Amygdala (tissue), 56 donors: Measurements from ENCODE around the gene PLEK.
"Not testable (repeated sequence)": the region's sequence is repeated elsewhere in the genome, so short reads cannot be mapped to it uniquely, and the experiment has no call there.

Experiments
- DNase-seq, 56 donors: peaks; one replicate each; lab custom pipeline; 2025; lab: John Stamatoyannopoulos, UW

PLEK gene

DNA sequence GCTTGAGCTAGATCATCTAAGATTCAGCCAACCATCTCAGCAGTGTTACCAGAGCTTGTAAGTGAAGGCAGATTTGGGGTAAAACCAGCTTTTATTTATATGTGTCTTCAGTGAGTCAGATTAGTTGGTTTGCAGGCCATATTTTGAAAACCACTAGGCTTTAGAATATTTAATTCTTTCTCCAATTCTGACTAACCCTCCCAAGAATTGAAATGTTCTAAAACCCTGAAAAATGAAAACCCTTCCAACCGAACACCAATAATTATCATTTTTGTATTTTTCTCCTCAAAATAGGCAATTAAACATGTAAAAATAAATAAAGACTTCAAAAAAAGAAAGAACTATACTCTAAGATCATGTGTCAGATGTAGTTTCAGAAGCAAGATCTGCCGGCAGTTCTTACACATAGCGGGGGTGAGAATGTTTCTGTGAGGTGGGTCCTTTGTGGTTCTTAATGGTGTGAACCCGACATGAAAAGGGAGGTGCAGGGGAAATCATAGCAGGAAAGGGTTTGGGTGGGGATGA is 14.2 kb downstream of the PLEK start:
- no peak for DNase-seq

DNA sequence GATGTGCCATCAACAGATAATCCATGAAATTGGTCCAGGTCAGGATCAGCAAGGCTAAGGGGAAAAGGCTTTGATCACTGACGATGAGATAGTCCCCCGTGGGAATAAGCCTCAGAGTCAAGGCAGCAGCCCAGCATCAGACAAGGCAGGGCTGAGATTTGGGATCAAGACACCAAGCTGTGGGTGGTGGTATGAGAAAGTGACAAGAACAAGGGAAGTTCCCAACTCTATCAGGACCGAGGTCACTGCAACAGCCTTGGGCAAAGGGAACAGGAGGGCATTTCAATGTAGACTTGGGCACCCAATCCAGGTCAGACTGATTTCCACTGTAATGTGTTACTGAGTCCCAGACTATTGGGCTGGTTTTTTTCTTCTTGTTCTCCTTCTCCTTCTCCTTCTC is 18.7 kb downstream of the PLEK start:
- DNase-seq: no peak

DNA sequence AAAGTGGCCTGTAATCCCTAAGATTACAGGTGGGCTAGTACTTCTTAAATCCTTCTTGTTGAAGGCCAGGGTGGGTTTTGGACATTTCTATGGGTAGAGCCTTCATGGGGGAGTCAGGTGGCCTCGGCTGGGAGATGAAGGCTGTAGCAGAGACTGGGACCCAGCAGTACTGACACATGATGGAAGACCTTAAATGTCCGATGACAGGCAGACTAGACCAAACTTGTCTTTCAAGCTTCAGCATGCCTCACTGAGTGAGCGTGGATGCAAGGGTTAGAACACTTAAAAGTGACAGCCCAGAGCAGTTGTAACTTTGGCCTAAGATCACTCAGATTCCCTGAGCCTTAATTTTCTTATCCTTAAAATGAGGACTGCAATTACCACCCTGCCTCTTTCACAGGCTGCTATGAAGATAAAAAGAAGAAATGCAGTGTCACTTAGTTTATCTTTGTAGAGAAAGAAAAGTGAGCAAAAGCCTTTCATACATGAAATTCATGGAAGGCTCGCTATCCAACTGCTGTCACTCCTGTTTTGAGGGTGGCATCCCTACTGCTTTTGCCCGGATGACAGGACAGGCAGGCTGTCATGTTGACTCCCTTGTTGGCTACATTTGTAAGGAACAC is 19.5 kb downstream of the PLEK start:
- no peak for DNase-seq

DNA sequence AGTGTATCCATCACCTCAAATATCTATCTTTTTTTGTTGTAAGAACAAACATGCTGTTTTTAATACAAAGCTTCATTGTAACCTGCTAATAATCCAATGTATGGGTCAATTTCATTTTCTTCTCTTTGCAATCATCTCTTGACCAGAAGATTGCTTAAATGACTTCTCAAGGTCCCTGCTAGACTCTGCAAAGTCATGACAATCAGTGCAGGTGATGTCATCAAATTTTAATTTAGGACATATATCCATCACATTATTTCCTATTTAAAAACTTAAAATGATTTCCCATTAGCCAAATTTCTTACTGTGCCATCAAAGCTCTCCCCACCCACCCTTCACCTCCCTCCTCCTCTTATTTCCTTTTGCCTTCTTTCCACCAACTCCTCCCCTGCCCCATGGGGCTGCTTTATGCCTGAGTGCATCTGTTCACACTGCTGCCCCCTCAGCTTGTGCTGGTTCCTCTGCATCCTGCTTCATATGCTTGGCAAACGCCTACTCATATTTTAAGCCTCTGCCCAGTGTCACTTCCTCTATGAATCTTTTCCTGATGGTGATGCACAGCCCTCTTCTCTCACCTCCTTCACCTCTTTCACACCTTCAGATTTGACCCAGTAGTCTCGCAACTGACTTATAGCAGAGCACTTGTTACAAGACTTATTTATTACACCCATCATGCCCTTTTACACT is 20.3 kb downstream of the PLEK start:
- peak in 16 of 56 donors; percentile 1 to 51 (median 14) for DNase-seq

DNA sequence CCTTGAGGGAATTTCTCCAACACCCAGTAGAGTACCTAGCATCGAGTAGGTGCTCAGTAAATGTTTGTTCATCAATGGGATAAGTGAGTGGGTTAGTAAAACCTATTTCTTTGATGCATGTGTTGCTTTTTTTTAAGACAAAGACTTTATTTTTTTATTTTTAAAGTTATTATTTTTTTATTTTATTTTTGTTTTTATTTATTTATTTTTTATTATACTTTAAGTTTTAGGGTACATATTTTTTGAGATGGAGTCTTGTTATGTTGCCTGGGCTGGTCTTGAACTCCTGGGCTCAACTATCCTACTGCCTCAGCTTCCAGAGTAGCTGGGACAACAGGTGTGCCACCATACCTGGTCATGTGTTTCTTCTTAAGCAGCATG is 20.8 kb downstream of the PLEK start:
- DNase-seq: no peak

DNA sequence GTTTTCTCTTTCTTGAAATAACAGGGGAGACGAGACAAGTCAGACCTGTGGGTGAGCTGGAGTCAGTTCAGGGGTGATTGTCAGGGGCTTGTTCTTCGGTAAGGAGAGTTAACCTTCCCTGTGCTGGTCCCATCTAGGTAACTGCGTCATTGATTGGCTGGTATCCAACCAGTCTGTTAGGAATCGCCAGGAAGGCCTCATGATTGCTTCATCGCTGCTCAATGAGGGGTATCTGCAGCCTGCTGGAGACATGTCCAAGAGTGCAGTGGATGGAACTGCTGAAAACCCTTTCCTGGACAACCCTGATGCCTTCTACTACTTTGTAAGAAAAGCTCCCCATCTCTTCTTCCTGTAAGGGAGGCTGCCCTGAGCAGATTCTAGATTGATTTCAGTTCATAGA is 21.3 kb downstream of the PLEK start:
- DNase-seq: no peak

DNA sequence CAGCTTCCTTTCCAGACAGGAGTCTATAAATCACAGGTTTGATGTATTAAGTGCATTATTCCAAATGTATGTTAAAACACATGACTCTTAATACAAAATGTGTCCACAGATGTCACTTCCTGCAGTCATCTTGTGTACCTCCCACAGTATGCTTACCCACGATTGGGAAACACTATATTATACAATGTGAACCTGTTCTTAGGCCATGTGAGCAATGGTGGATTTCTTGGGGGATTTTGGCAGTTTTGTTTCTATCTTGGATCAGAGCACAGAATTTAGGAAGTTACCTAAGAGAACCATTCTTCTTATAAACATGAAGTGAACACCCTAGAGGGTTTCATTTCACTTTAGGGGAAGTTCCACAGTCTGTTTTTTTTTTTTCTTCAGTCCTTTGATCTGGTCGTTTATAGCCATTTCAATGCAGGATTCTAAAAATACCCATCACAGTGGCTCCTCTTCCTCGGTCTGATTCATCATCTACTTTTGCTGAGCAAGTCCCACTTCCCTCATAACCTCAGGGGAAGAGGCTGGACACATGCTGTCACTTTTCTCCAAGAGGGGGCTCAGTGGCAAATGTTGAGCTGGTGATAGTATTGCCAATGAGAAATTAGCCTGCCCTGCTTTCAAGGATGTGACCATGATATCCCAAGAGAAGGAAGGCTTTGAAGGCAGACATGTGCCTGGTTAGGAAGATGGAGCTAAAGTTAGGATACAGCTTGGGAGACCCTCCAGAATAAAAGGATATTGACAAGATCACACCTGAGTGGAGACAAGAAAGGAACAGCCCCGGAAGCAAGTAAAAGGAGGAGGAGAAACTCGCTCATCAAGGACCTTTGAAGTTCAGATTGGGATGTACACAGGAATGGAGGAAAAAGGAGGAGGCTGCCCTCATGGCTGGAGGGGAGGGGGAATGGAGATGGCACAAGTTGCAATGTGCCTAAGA is 22.6 kb downstream of the PLEK start:
- no peak for DNase-seq

DNA sequence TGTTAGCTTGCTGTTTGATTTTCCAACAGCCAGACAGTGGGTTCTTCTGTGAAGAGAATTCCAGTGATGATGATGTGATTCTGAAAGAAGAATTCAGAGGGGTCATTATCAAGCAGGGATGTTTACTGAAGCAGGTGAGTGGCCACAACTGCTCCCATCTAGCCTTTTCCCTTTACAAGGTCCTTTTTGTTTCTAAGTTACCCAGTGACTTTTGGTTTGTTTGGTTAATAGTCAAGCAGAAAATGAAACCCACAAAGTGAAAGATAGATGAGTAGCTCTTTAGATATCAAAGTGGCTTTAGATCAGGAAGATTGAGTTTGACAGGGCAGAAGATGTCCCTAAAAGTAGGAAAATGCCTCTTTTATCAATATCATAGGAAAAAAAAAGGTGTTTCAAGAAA is 23.3 kb downstream of the PLEK start:
- DNase-seq: no peak

DNA sequence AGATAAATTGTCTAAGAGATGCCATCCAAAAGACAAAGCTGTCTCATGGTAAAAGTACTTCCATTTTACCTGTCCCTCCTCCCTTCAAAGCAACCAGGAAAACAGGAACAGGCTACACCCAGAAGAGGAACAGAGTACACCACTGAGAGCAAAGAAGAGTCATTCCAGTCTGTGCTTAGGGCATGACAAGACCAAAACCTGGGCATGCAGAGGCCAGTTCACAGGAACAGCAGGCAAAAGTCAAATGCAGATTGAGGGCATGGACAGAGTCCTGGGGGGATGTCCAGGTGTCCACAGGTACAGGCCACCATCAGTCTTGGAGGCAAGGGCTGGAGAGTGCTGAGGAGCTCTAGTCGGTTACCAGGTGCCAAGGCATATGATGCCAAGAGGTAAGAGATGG is 23.7 kb downstream of the PLEK start:
- DNase-seq: no peak

DNA sequence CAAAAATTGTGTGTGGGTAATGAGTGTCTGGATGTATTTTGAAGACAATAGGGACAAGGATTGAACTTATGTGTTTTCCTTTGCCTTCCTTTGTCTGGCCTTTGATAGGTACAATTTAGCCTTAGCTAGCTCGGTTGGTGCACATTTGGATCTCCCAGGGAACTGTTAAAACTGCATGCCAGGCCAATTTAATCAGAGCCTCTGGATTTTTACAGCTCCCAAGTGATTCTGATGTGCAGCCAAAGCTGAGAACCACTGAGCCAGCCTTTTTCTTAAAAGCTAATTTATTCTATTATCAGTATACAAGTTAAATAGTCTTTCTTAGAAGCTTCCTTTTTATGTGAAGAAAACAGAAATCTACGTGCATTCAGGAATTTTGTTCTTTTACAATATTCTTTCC is 25.0 kb downstream of the PLEK start:
- peak in 6 of 56 donors; percentile 5 to 25 (median 8) for DNase-seq

DNA sequence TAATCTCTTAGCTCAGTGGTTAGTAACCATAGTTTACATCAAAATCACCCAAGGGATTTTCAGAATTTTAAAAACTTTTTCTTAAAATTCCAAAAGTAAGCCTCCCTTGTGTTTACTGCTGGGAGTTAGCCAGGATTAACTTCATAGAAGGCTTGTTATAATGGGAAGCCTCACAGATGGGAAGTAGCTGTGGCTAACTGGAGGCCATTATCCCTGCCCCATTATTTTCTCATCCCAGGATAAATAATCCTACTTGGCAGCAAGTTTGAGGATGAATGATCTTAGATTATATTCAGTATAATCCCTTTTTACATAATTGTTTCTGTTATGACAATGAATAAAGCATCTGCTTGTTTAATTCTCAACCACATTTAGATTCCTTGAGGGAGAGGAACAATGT is 25.5 kb downstream of the PLEK start:
- DNase-seq: no peak

DNA sequence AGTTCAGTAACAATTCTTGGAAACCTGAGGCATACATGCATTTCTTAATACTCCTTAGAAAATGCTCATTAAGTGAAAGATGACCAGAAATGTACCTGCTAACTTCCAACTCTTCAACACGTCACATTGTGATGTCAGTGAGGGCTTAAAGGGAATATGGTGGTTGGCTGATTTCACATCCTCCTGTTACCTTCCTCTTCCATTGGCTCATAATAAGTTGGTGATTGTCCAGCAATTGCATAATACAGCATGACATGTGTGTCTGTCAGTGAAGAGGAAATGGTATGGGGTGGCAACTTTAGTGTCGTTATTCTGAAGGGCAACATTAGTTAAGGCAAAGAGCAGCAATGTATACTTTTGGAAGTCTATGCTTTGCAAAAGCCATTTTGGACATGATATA is 26.0 kb downstream of the PLEK start:
- DNase-seq: no peak

DNA sequence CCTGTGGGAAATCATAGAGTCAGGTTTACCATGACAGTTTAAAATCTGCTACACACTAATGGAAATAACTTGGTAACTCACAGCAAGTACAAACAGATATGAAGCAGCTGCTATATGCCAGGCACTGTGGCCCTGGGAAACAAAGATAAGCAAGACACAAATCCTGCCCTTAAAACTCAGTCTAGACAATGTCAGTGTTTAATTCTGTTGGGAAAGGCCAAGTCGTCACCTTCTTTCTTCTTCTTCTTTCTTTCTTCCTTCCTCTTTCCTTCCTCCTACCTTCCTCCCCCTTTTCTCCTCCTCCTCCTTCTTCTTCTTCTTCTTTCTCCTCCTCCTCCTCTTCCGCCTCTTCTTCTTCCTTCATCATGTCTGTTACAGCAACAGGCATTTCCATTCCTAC is 26.8 kb downstream of the PLEK start:
- DNase-seq: no peak

DNA sequence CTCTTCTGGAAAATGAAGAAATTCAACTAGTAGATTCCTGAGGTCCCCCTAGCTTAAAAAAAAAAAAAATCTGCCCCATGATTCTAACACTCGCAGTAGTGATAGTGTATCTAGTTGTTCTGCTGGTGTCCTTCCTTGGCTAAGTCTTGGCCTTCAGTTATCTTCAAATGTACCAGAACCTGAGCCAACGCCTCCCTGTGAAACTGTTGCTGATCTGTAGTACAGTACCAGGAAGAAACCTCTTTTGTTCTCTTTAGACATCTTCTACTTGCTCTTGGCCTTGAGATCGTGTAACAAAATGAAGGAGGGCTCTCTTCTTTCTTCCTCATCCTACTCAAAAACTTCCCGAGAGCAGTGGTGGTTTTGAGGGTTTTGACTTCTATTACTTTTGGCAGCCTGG is 31.0 kb downstream of the PLEK start:
- DNase-seq: no peak

DNA sequence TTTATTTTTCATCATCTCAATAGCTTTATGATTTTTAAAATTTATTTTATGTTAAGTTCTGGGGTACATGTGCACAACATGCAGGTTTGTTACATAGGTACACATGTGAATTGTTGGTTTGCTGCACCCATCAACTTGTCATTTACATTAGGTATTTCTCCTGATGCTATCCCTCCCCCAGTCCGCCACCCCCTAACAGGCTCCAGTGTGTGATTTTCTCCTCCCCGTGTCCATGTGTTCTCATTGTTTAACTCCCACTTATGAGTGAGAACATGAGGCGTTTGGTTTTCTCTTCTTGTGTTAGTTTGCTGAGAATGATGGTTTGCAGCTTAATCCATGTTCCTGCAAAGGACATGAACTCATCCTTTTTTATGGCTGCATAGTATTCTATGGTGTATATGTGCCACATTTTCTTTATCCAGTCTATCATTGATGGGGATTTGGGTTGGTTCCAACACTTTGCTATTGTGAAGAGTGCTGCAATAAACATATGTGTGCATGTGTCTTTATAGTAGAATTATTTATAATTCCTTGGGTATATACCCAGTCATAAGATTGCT is 32.7 kb downstream of the PLEK start:
- not testable (repeated sequence) for DNase-seq

DNA sequence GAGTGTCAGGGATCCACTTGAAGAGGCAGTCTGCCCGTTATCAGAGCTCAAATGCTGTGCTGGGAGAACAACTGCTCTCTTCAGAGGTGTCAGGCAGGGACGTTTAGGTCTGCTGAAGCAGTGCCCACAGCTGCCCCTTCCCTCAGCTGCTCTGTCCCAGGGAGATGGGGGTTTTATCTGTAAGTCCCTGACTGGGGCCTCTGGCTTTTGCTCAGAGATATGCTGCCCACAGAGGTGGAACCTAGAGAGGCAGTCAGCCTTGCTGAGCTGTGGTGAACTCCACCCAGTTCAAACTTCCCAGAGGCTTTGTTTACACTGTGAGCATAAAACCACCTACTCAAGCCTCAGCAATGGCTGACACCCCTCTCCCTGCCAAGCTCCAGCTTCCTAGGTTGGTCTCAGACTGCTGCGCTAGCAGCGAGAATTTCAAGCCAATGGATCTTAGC is 38.1 kb downstream of the PLEK start:
- no peak for DNase-seq

DNA sequence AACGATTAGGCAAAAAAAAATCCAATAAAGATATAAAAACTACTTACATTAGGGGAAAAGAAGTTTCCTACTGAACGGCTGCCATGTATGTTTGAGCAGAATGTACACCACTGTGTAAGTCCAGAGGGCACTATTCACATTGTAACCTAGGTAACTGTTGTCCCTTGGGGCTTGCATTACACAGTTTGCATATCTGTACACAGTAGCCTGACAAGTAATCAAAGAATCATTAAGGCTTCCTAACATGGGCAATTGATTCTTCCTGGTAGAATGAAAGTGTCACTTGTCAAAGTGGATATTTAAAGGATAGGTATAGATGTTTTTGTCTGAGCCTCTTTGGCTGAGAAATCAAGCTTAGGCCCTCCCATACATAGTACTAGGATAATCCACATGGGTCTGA is 39.1 kb downstream of the PLEK start:
- no peak for DNase-seq

DNA sequence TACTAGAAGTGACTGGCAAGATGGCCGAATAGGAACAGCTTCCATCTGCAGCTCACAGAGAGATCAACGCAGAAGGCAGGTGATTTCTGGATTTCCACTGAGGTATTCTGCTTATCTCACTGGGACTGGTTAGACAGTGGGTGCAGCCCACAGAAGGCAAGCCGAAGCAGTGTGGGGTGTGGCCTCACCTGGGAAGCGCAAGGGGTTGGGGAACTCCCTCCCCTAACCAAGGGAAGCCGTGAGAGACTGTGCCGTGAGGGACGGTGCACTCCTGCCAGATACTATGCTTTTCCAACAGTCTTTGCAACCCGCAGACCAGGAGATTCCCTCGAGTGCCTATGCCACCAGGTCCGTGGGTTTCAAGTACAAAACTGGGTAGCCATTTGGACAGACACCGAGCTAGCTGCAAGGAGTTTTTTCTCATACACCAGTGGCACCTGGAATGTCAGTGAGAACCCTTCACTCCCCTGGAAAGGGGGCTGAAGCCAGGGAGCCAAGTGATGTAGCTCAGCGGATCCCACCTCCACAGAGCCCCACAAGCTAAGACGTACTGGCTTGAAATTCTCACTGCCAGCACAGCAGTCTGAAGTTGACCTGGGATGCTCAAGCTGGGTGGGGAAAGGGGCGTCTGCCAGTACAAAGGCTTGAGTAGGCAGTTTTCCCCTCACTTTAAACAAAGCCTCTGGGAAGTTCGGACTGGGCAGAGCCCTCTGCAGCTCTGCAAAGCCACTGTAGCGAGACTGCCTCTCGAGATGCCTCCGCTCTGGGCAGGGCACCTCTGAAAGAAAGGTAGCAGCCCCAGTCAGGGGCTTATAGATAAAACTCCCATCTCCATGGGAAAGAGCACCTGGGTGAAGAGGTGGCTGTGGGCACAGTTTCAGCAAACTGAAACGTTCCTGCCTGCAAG is 40.1 kb downstream of the PLEK start:
- DNase-seq: no peak

DNA sequence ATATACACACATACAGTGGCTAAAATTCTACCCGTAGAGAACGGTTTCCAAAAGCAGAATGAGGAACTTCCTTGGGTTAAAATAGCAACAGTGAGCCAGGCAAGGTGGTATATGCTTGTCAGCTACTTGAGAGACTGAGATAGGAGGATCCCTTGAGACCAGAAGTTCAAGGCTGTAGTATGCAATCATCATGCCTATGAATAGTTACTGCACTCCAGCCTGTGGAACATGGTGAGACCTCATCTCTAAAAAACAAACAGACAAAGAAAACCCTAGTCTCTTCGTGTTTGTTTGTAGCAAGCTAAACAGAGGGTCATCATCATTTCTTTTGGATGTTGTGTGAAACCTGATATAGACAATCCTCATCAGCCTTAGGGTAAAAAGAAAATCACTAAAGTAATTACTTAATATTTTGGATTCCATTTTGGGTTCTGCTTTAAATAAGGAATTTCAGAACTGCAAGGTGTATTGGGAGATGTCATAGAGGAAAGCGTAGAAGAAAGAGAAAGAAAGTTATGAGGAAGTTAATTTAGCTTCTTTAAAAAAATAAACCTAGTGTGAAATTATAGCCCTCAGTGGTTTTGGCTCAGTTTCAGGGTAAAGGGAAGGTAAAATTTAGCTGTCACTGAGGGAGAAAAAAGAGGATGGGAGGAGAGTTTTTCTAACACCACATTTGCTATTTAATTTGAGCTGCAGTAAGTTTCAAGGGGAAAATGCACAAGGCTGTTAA is 46.5 kb downstream of the PLEK start:
- no peak for DNase-seq
